Stomach (tissue), 9 donors: Measurements from ENCODE around the gene DRC1. TPM values are rescaled to one million over a fixed set of nuclear protein-coding genes. Genes with fewer than 3 reads are reported as not detected.

Experiments used
- DNase-seq, 2 donors: peaks; one replicate each; pipeline versions ENCODE4 v3.0.0 to v3.0.0-alpha.2; 2013 to 2019
- H3K27ac ChIP-seq, 5 donors: fragments of 200-600 bp in 4 of 5; sonication (generic) in 4 of 5; one replicate each; pipeline ENCODE4 v1.5.1; 2013 to 2019; ENCODE audit warnings: mild to moderate bottlenecking in 1 of 5, moderate library complexity in 1 of 5
- H3K27me3 ChIP-seq, 3 donors: fragments of 200-600 bp; sonication (generic); one replicate each; pipeline ENCODE4 v1.5.1; 2017 to 2019; ENCODE audit warnings: mixed run types in 1 of 3
- H3K36me3 ChIP-seq, 4 donors: fragments of 200-600 bp; sonication (generic); 1 replicate in 3 of 4; 2 replicates in 1 of 4; pipeline ENCODE4 v1.5.1; 2016 to 2019
- H3K4me1 ChIP-seq, 4 donors: fragments of 200-600 bp; sonication (generic); one replicate each; pipeline ENCODE4 v1.5.1; 2016 to 2019
- H3K4me3 ChIP-seq, 4 donors: fragments of 200-600 bp; sonication (generic) in 3 of 4; one replicate each; pipeline ENCODE4 v1.5.1; 2016 to 2019; ENCODE audit warnings: mild to moderate bottlenecking in 1 of 4
- H3K9me3 ChIP-seq, 4 donors: fragments of 200-600 bp; sonication (generic); one replicate each; pipeline ENCODE4 v1.5.1; 2016 to 2019
- CTCF ChIP-seq, 7 experiments: fragments of 450-650 bp in 4 of 7; fragments of 200-600 bp in 3 of 7; sonication (generic) in 3 of 7; IDR thresholded peaks; one replicate each; pipeline ENCODE4 v1.5.1; 2016 to 2019; ENCODE audit warnings: antibody characterized with exemption in 7 of 7, control low read depth in 2 of 7, mild to moderate bottlenecking in 1 of 7
- EP300 ChIP-seq: sonication (generic); formaldehyde crosslinking; IDR thresholded peaks from one replicate; pipeline ENCODE4 v1.6.1; 2017; ENCODE audit warnings: antibody characterized with exemption
- POLR2A ChIP-seq, 4 donors: fragments of 450-650 bp; IDR thresholded peaks; one replicate each; pipeline ENCODE4 v1.6.1; 2016; ENCODE audit warnings: antibody characterized with exemption in 4 of 4, control low read depth in 2 of 4, mild to moderate bottlenecking in 1 of 4, moderate library complexity in 1 of 4
- POLR2AphosphoS5 ChIP-seq, 3 donors: sonication (generic); formaldehyde crosslinking; IDR thresholded peaks; one replicate each; pipeline ENCODE4 v1.6.1; 2016; ENCODE audit warnings: antibody characterized with exemption in 3 of 3
- WGBS, 5 donors: extraction: QIAGEN DNeasy Blood & Tissue Kit in 3 of 5; methylation state at CpG; one replicate each; pipeline versions ENCODE4 v1.1.5 to v1.1.7; 2013 to 2018; 5-methylcytosine and 5-hydroxymethylcytosine counted together
- intact Hi-C: fragments of 100-400 bp; cut with DNase I; formaldehyde crosslinking; loops from one replicate; pipeline ENCODE4 v1.15.1; 2023; ENCODE audit warnings: low total_unique reads
- polyA plus RNA-seq, 3 donors: library from polyadenylated mRNA; stranded (reverse); fragments of 200-250 nt; gene quantifications; one replicate each; pipeline ENCODE4 v1.2.3, GENCODE V29; 2013
- total RNA-seq, 5 donors: library from RNA; depleted of rRNA; stranded (reverse); fragments of >200 nt; gene quantifications; one replicate each; pipeline versions ENCODE4 v1.1.0 to v1.2.3, GENCODE V29; 2014 to 2016
- donor health status: healthy with polysubstance abuse.
- donor health status: Bipolar disorder and iron deficiency.
- donor health status: healthy.

The DRC1 gene
- total and polyA plus RNA-seq, 8 donors, result 2.2 TPM; not detected in 7

- Histone ChIP-seq H3K4me1 (peaks cover 0 to 12% (median 2%) of the 10 kb centered on the region in 4 donors), H3K9me3 (no peaks in the 10 kb centered on the region), H3K36me3 (no peaks in the 10 kb centered on the region), H3K27ac (no peak overlapping the region), H3K27me3 (no peaks in the 10 kb centered on the region), H3K4me3 (no peak overlapping the region)
- no peak for TF ChIP-seq POLR2AphosphoS5 (IDR thresholded peaks at IDR 0.05)
- no peak for TF ChIP-seq POLR2A (IDR thresholded peaks at IDR 0.05)
- no peak for TF ChIP-seq CTCF (IDR thresholded peaks at IDR 0.05)
- TF ChIP-seq EP300, result no peak
- 78 to 85% (median 84%) methylated on average over 12 to 21 of the region's 21 CpGs for WGBS, 5 donors
- intact Hi-C loops, result no loop called here
- peak in 1 of 2 donors; percentile 65 for DNase-seq
Measured at GRCh38 chr2:26479789-26480565, 78.3 kb downstream of the DRC1 start.

GRCh38 chr2:26480566-26481423 lies 79.1 kb downstream of the DRC1 start:
- Histone ChIP-seq H3K27ac (peak overlapping the region in 1 of 5 donors; percentile 8), H3K36me3 (no peaks in the 10 kb centered on the region), H3K4me3 (no peak overlapping the region), H3K4me1 (peaks cover 0 to 12% (median 2%) of the 10 kb centered on the region in 4 donors), H3K27me3 (no peaks in the 10 kb centered on the region), H3K9me3 (no peaks in the 10 kb centered on the region)
- peak in 1 of 2 donors; percentile 53 for DNase-seq
- intact Hi-C loops, result no loop called here
- TF ChIP-seq POLR2A (IDR thresholded peaks at IDR 0.05) (no peak), CTCF (IDR thresholded peaks at IDR 0.05) (no peak), POLR2AphosphoS5 (IDR thresholded peaks at IDR 0.05) (no peak), EP300 (no peak)
- 54 to 77% (median 56%) methylated on average over 12 to 18 of the region's 18 CpGs for WGBS, 5 donors

- peaks cover 0 to 12% (median 2%) of the 10 kb centered on the region in 4 donors for H3K4me1 ChIP-seq
- H3K27me3 ChIP-seq, result no peaks in the 10 kb centered on the region
- no peak overlapping the region for H3K4me3 ChIP-seq
- DNase-seq, result no peak
- H3K27ac ChIP-seq, result no peak overlapping the region
- no peaks in the 10 kb centered on the region for H3K9me3 ChIP-seq
- no peaks in the 10 kb centered on the region for H3K36me3 ChIP-seq
- intact Hi-C loops, result no loop called here
- TF ChIP-seq EP300, result no peak
- 84 to 95% (median 88%) methylated on average over 3 of the region's 3 CpGs for WGBS, 5 donors
Measured at GRCh38 chr2:26481706-26482105, 80.0 kb downstream of the DRC1 start.

- Histone ChIP-seq H3K36me3 (no peaks in the 10 kb centered on the region), H3K27me3 (no peaks in the 10 kb centered on the region), H3K27ac (no peak overlapping the region), H3K9me3 (no peaks in the 10 kb centered on the region), H3K4me1 (peaks cover 0 to 10% (median 2%) of the 10 kb centered on the region in 4 donors), H3K4me3 (no peak overlapping the region)
- 87 to 91% (median 89%) methylated on average over 30 of the region's 30 CpGs for WGBS, 5 donors
- intact Hi-C loops, result no loop called here
- no peak for DNase-seq
- TF ChIP-seq POLR2A (IDR thresholded peaks at IDR 0.05) (no peak), POLR2AphosphoS5 (IDR thresholded peaks at IDR 0.05) (no peak), EP300 (no peak), CTCF (IDR thresholded peaks at IDR 0.05) (no peak)
Measured at GRCh38 chr2:26482211-26483026, 80.7 kb downstream of the DRC1 start.
